ENCODE results near the gene PDZRN4.

The PDZRN4 gene

DNA sequence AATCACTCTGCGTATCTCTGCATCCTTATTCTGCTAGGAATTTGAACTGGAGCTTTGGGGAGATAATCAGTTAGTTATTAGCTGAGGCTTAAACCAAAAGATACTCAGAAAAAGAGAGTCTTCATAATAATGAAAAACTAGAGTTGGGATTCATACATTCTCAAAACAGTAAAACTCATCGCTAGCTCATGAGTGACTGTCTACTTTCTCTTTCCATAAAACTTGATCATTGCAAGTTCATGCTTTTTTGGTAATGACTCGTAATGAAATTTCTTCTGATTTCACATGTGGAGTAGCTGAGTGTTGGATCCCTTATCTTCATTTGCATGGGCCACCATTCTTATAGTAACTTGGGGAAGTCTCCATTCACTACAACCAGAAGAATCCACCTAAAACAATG, 397.7 kb downstream of the PDZRN4 start:
- no peak for DNase-seq (ENCODE audit: low read depth in 2 of 2)
- H3K4me3 ChIP-seq (replicated peaks in 1 of 2; ENCODE audit: low read depth in 2 of 2, low read length in 2 of 2), result no peak overlapping the region
- no peak for TF ChIP-seq CTCF (IDR thresholded peaks at IDR 0.05; ENCODE audit: low read depth, low read length)

GRCh38 chr12:41587574-41587973, 399.5 kb downstream of the PDZRN4 start:
- H3K4me3 ChIP-seq (replicated peaks in 1 of 2; ENCODE audit: low read depth in 2 of 2, low read length in 2 of 2), result no peak overlapping the region
- TF ChIP-seq CTCF (IDR thresholded peaks at IDR 0.05; ENCODE audit: low read depth, low read length), result no peak

DNA sequence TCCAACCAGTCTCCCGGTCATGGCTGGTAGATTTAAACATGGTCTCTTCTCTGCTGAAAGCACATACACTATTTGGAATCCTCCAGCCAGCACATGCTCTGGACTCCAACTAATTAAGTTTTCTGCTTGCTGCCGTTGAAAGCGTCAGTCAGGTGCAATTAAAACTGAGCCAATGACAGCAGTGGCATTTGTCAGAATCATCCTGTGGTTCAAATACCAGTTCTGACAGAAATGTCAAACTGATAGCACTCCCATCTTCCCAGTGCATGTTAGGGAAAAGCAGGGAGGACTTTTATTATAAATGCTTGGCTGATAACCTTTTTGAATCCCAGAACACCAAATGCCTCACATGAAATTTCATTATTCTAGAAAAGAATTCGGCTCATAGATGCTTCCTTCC, 401.8 kb downstream of the PDZRN4 start:
- DNase-seq (ENCODE audit: low read depth in 2 of 2), result no peak
- no peak overlapping the region for H3K4me3 ChIP-seq (replicated peaks in 1 of 2; ENCODE audit: low read depth in 2 of 2, low read length in 2 of 2)
- TF ChIP-seq CTCF (IDR thresholded peaks at IDR 0.05; ENCODE audit: low read depth, low read length), result no peak

More at GRCh38 chr12:41587574-41587973, 399.5 kb downstream of the PDZRN4 start:
- DNase-seq (ENCODE audit: low read depth in 2 of 2), result no peak

- H3K4me3 ChIP-seq (replicated peaks in 1 of 2; ENCODE audit: low read depth in 2 of 2, low read length in 2 of 2), result no peak overlapping the region
- no peak for TF ChIP-seq CTCF (IDR thresholded peaks at IDR 0.05; ENCODE audit: low read depth, low read length)
- no peak for DNase-seq (ENCODE audit: low read depth in 2 of 2)
Measured at GRCh38 chr12:41596190-41596589, 408.1 kb downstream of the PDZRN4 start.

GRCh38 chr12:41604830-41605229, 416.7 kb downstream of the PDZRN4 start:
- no peak for TF ChIP-seq CTCF (IDR thresholded peaks at IDR 0.05; ENCODE audit: low read depth, low read length)
- no peak for DNase-seq (ENCODE audit: low read depth in 2 of 2)
- no peak overlapping the region for H3K4me3 ChIP-seq (replicated peaks in 1 of 2; ENCODE audit: low read depth in 2 of 2, low read length in 2 of 2)

DNA sequence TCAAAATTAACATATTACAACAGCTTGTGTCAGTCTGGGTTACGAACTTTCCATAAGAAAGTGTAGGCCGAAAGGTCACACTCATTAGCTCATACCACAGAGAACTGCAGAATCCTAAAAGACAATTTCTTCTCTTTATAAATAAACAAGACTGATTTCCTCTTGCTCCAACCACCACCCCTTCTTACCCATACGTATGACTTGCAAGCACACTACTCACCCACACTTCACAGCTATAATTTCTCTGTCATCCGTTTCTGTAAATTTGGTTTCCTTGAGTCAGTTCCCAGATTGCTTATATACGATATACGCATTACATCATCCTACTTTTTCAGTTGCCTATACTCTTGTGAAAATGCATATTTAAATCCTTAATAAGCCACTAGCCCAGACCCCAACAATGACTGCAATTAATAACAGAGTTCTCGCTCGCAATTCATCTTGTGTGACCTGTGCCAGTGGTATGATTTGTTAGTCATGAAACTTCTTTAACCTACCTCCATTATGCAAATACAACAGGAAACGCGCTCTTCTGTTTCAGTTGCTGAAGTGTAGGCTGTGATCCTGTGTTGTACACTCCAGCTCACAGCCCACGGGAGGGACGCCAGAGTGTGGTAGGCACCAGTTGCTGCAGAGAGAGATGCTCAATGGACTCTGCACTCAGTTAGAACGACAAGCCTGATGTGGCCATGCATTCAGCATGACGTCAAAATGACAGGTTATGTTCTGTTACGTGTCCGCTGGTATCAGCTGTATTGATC, 417.6 kb downstream of the PDZRN4 start:
- no peak overlapping the region for H3K4me3 ChIP-seq (replicated peaks in 1 of 2; ENCODE audit: low read depth in 2 of 2, low read length in 2 of 2)
- DNase-seq (ENCODE audit: low read depth in 2 of 2), result no peak
- TF ChIP-seq CTCF (IDR thresholded peaks at IDR 0.05; ENCODE audit: low read depth, low read length), result no peak

Data from cardiac fibroblast (primary cell).